Neural cell (in vitro differentiated cells): Measurements from ENCODE around the gene MYNN. TPM values are rescaled to one million over a fixed set of nuclear protein-coding genes. Genes with fewer than 3 reads are reported as not detected.
"Not testable (repeated sequence)": the region's sequence is repeated elsewhere in the genome, so short reads cannot be mapped to it uniquely, and the experiment has no call there.

Source experiments
- H2AFZ ChIP-seq: fragments of 200-600, 300-800 bp; sonication (generic), shearing (Covaris generic); 2 replicates; pipeline ENCODE4 v1.6.0; 2014; ENCODE audit warnings: low read depth, mild to moderate bottlenecking, antibody characterized with exemption, low read length, moderate library complexity
- H3F3A ChIP-seq: fragments of 200-600 bp; shearing (Covaris generic); 2 replicates; pipeline ENCODE4 v1.6.1; 2016; ENCODE audit warnings: mild to moderate bottlenecking, moderate library complexity, mixed read lengths, antibody characterized with exemption, low read length; ENCODE audit not compliant: insufficient read depth, poor library complexity, severe bottlenecking
- H3K27ac ChIP-seq: fragments of 200-600, 300-800 bp; sonication (generic), shearing (Covaris generic); 2 replicates; pipeline ENCODE4 v1.5.1; 2014; ENCODE audit warnings: mild to moderate bottlenecking, low read length, moderate library complexity
- H3K27me3 ChIP-seq: fragments of 300-800, 200-600 bp; sonication (generic), shearing (Covaris generic); 2 replicates; pipeline ENCODE4 v1.6.0; 2014; ENCODE audit warnings: mild to moderate bottlenecking, low read depth, low read length, moderate library complexity; ENCODE audit not compliant: insufficient read depth
- H3K36me3 ChIP-seq: fragments of 300-800, 200-600 bp; sonication (generic), shearing (Covaris generic); 2 replicates; pipeline ENCODE4 v1.5.1; 2014; ENCODE audit warnings: mild to moderate bottlenecking, antibody characterized with exemption, low read length, moderate library complexity; ENCODE audit not compliant: insufficient read depth
- H3K4me2 ChIP-seq: fragments of 300-800, 200-600 bp; sonication (generic), shearing (Covaris generic); 2 replicates; pipeline ENCODE4 v1.6.0; 2014; ENCODE audit warnings: mild to moderate bottlenecking, low read length
- H3K4me3 ChIP-seq: fragments of 300-800, 200-600 bp; sonication (generic), shearing (Covaris generic); 2 replicates; pipeline ENCODE4 v1.5.1; 2014; ENCODE audit warnings: mild to moderate bottlenecking, low read length, moderate library complexity
- H3K79me2 ChIP-seq: fragments of 200-600 bp; shearing (Covaris generic); replicated peaks from 2 replicates; pipeline ENCODE4 v1.6.0; 2014; ENCODE audit warnings: mild to moderate bottlenecking, low read length, moderate library complexity; ENCODE audit not compliant: insufficient read depth
- H3K9ac ChIP-seq: fragments of 300-800, 200-600 bp; sonication (generic), shearing (Covaris generic); 2 replicates; pipeline ENCODE4 v1.6.1; 2016; ENCODE audit warnings: mild to moderate bottlenecking, low read length, mixed read lengths
- H3K9me2 ChIP-seq: fragments of 200-600 bp; shearing (Covaris generic); 2 replicates; pipeline ENCODE4 v1.6.1; 2016; ENCODE audit warnings: mild to moderate bottlenecking, low read length, mixed read lengths; ENCODE audit not compliant: insufficient read depth
- H3K9me3 ChIP-seq: fragments of 200-600, 300-800 bp; sonication (generic), shearing (Covaris generic); 2 replicates; pipeline ENCODE4 v1.6.1; 2016; ENCODE audit warnings: mild to moderate bottlenecking, mixed run types, low read length, moderate library complexity, mixed read lengths
- H4K20me1 ChIP-seq: fragments of 200-600 bp; shearing (Covaris generic); 2 replicates; pipeline ENCODE4 v1.6.1; 2016; ENCODE audit warnings: mild to moderate bottlenecking, mixed run types; ENCODE audit not compliant: insufficient read depth
- EP300 ChIP-seq: fragments of 450-650 bp; conservative IDR thresholded peaks from 2 replicates; pipeline ENCODE4 v1.6.1; 2014; ENCODE audit warnings: antibody characterized with exemption, mild to moderate bottlenecking, moderate library complexity; ENCODE audit not compliant: poor library complexity, severe bottlenecking
- EZH2 ChIP-seq: fragments of 200-600, 300-800 bp; shearing (Covaris generic), sonication (generic); IDR thresholded peaks from 2 replicates; pipeline ENCODE4 v1.6.1; 2014; ENCODE audit warnings: antibody characterized with exemption, low read length, borderline replicate concordance, mild to moderate bottlenecking; ENCODE audit not compliant: insufficient read depth, poor library complexity, severe bottlenecking
- MXI1 ChIP-seq: fragments of 450-650 bp; conservative IDR thresholded peaks from 2 replicates; pipeline ENCODE4 v1.6.1; 2014; ENCODE audit warnings: antibody characterized with exemption, mild to moderate bottlenecking; ENCODE audit not compliant: poor library complexity, severe bottlenecking
- POLR2AphosphoS5 ChIP-seq: IDR thresholded peaks from 2 replicates; pipeline ENCODE4 v1.6.1; 2012
- RAD21 ChIP-seq: fragments of 450-650 bp; conservative IDR thresholded peaks from 2 replicates; pipeline ENCODE4 v1.6.1; 2014; ENCODE audit warnings: antibody characterized with exemption, mild to moderate bottlenecking, moderate library complexity
- SMC3 ChIP-seq: fragments of 450-650 bp; conservative IDR thresholded peaks from 2 replicates; pipeline ENCODE4 v1.6.1; 2014; ENCODE audit warnings: antibody characterized with exemption, mild to moderate bottlenecking, moderate library complexity; ENCODE audit not compliant: poor library complexity
- TAF1 ChIP-seq: IDR thresholded peaks from 2 replicates; pipeline ENCODE4 v1.6.1; 2012; ENCODE audit warnings: low read depth
- polyA minus RNA-seq: library from RNA; depleted of rRNA, polyadenylated mRNA; stranded (reverse); fragments of >200 nt; gene quantifications from 2 replicates; pipeline ENCODE4 v1.2.3, GENCODE V29; 2014
- polyA plus RNA-seq: library from polyadenylated mRNA; depleted of rRNA; stranded (reverse); fragments of >200 nt; gene quantifications from 2 replicates; pipeline ENCODE4 v1.2.3, GENCODE V29; 2014
- TF ChIP-seq, protein P1 (sequence below): IDR thresholded peaks from 2 replicates; pipeline ENCODE4 v1.6.1; 2012; ENCODE audit warnings: borderline replicate concordance
- TF ChIP-seq, protein P2 (sequence below): fragments of 450-650 bp; IDR thresholded peaks from 2 replicates; pipeline ENCODE4 v1.5.1; 2014; ENCODE audit warnings: antibody characterized with exemption, mild to moderate bottlenecking, moderate library complexity; ENCODE audit not compliant: poor library complexity, severe bottlenecking

The MYNN gene
- polyA plus RNA-seq (27.0 and 28.1 TPM in 2 replicates), polyA minus RNA-seq (50.2 and 50.6 TPM in 2 replicates)

DNA sequence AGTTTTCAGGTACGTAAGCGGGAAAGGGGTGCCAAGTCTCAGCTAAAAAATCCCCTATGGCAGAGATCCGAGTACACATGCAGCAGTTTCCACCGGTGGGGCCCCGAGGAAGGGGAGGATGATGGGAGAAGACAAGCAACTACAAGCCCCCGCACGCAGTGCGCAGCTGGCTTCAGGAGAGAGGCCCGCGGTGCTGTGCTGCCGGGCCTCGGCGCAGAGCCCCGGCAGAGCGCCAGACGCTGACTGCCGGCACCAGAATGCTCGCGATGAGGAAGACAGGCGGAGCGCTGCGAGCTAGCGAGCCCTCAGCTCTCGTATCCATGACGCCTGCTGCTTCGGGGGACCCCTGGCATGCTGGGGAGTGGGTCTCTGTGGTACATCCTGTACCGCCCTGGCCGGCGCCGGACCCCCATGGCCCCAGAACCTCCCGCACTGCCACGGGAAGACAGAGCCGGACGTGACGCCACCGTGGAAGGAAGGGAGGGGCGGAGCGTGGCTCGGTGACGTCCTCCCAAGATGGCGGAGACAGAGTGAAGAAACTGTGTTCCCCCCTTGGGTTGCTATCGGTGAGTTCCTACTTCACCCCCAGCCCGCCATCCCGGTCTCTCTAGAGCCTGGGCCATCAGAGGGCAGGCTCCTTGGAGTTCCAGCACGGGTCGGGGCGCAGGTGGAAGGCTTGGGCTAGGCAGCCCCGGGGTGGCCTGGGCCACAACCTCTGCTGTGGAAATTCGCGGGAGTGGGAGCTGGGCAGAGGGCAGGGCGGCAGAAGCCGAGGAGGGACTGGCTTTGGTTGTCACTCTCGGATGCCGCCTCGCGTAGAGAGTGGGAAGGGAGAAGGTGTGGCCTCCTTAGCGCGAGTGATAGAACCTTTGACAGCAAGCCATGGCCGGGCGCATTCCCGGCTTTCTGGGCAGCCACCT lies at the start of gene MYNN:
MYNN (plus strand) TSS at position 500 of the 920 bp plus-strand sequence. CDS start 900 bp downstream, outside the sequence.
- TF ChIP-seq POLR2AphosphoS5, result peak; percentile 99
- TF ChIP-seq EZH2, result no peak
- peak; percentile 67 for TF ChIP-seq MXI1
- TF ChIP-seq, protein P1, sequence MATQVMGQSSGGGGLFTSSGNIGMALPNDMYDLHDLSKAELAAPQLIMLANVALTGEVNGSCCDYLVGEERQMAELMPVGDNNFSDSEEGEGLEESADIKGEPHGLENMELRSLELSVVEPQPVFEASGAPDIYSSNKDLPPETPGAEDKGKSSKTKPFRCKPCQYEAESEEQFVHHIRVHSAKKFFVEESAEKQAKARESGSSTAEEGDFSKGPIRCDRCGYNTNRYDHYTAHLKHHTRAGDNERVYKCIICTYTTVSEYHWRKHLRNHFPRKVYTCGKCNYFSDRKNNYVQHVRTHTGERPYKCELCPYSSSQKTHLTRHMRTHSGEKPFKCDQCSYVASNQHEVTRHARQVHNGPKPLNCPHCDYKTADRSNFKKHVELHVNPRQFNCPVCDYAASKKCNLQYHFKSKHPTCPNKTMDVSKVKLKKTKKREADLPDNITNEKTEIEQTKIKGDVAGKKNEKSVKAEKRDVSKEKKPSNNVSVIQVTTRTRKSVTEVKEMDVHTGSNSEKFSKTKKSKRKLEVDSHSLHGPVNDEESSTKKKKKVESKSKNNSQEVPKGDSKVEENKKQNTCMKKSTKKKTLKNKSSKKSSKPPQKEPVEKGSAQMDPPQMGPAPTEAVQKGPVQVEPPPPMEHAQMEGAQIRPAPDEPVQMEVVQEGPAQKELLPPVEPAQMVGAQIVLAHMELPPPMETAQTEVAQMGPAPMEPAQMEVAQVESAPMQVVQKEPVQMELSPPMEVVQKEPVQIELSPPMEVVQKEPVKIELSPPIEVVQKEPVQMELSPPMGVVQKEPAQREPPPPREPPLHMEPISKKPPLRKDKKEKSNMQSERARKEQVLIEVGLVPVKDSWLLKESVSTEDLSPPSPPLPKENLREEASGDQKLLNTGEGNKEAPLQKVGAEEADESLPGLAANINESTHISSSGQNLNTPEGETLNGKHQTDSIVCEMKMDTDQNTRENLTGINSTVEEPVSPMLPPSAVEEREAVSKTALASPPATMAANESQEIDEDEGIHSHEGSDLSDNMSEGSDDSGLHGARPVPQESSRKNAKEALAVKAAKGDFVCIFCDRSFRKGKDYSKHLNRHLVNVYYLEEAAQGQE, result peak; percentile 62
- TF ChIP-seq EP300, result peak; percentile 84
- peak; percentile 73 for TF ChIP-seq SMC3
- peak; percentile 64 for TF ChIP-seq RAD21
- peak; percentile 51 for TF ChIP-seq TAF1
- TF ChIP-seq, protein P2, sequence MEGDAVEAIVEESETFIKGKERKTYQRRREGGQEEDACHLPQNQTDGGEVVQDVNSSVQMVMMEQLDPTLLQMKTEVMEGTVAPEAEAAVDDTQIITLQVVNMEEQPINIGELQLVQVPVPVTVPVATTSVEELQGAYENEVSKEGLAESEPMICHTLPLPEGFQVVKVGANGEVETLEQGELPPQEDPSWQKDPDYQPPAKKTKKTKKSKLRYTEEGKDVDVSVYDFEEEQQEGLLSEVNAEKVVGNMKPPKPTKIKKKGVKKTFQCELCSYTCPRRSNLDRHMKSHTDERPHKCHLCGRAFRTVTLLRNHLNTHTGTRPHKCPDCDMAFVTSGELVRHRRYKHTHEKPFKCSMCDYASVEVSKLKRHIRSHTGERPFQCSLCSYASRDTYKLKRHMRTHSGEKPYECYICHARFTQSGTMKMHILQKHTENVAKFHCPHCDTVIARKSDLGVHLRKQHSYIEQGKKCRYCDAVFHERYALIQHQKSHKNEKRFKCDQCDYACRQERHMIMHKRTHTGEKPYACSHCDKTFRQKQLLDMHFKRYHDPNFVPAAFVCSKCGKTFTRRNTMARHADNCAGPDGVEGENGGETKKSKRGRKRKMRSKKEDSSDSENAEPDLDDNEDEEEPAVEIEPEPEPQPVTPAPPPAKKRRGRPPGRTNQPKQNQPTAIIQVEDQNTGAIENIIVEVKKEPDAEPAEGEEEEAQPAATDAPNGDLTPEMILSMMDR, result peak; percentile 67
- Histone ChIP-seq H3K9me2 (no peaks in the 10 kb centered on the region), H3K79me2 (peaks cover 26% of the 10 kb centered on the region), H3K4me3 (peak within 1 kb of the TSS; percentile 93), H3K4me2 (peak within 1 kb of the TSS; percentile 49), H4K20me1 (no peaks in the 10 kb centered on the region), H3K9me3 (no peaks in the 10 kb centered on the region), H3K27me3 (peaks cover 5% of the 10 kb centered on the region), H3F3A (no peaks in the 10 kb centered on the region), H3K27ac (peak within 1 kb of the TSS; percentile 99), H2AFZ (peak within 1 kb of the TSS; percentile 98), H3K36me3 (no peaks in the 10 kb centered on the region), H3K9ac (peak within 1 kb of the TSS; percentile 99)

DNA sequence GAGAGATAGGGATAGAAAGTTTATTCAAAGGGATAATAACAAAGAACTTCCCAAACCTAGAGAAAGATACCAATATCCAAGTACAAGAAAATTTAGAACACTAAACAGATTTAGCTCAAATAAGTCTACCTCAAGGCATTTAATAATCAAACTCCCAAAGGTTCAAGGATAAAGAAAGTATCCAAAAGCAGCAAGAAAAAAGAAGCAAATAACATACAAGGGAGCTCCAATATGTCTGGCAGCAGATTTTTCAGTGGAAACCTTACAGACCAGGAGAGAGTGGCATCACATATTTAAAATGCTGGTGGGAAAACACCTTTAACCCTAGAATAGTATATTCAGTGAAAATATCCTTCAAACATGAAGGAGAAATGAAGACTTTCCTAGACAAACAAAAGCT lies 41.3 kb upstream of the MYNN start:
- not testable (repeated sequence) for H3K27me3 ChIP-seq, H3K79me2 ChIP-seq, H2AFZ ChIP-seq, H3K36me3 ChIP-seq, H3K4me3 ChIP-seq, H3F3A ChIP-seq, H3K9me3 ChIP-seq, H4K20me1 ChIP-seq, H3K9me2 ChIP-seq, H3K9ac ChIP-seq, H3K27ac ChIP-seq, H3K4me2 ChIP-seq
